CD4-positive, alpha-beta T cell (primary cell): ENCODE measurements around the gene SEL1L3. TPM values are rescaled to one million over a fixed set of nuclear protein-coding genes. Genes with fewer than 3 reads are reported as not detected.
"Not testable (repeated sequence)": the region's sequence is repeated elsewhere in the genome, so short reads cannot be mapped to it uniquely, and the experiment has no call there.

Source experiments
- ATAC-seq: fragments of 200-7000 bp; cut with Tn5 transposase; one replicate; pipeline ENCODE4 v1.10.0; 2022; ENCODE audit warnings: mild to moderate bottlenecking; ENCODE audit not compliant: poor library complexity
- CTCF ChIA-PET: fragments of 350-600 bp; sonication (Branson Sonifier 250); formaldehyde crosslinking; loops from one replicate; lab custom pipeline; 2021; ENCODE audit warnings: antibody characterized with exemption, inconsistent platforms; lab: Charles Lee
- POLR2A ChIA-PET: fragments of 350-600 bp; sonication (Branson Sonifier 250); formaldehyde crosslinking; loops from one replicate; lab custom pipeline; 2021; ENCODE audit warnings: antibody characterized with exemption, inconsistent platforms; lab: Charles Lee
- DNase-seq, 14 experiments: peaks; one replicate each; pipeline ENCODE4 v3.0.0-alpha.2; 2013 to 2020; ENCODE audit warnings: mixed read lengths in 2 of 14
- H3K27ac ChIP-seq, 2 donors: one replicate each; pipeline versions ENCODE4 v1.5.1 to v1.7.0; 2013; ENCODE audit warnings: low read length in 2 of 2, low read depth in 1 of 2, mild to moderate bottlenecking in 1 of 2
- H3K27me3 ChIP-seq, 2 experiments: 1 replicate in 1 of 2; 2 replicates in 1 of 2; pipeline versions ENCODE4 v1.6.1 to v1.7.0; 2013; ENCODE audit warnings: low read length in 2 of 2, control low read depth in 1 of 2, mild to moderate bottlenecking in 1 of 2, moderate library complexity in 1 of 2; ENCODE audit not compliant: insufficient read depth in 2 of 2, control insufficient read depth in 1 of 2
- H3K36me3 ChIP-seq: one replicate; pipeline ENCODE4 v1.6.1; 2013; ENCODE audit warnings: low read length, control low read depth; ENCODE audit not compliant: insufficient read depth
- H3K4me1 ChIP-seq: one replicate; pipeline ENCODE4 v1.6.1; 2013; ENCODE audit warnings: low read length, control low read depth; ENCODE audit not compliant: insufficient read depth
- H3K4me3 ChIP-seq: one replicate; pipeline ENCODE4 v1.5.1; 2013; ENCODE audit warnings: mild to moderate bottlenecking, low read length, moderate library complexity
- H3K9me3 ChIP-seq, 2 experiments: 1 replicate in 1 of 2; 2 replicates in 1 of 2; pipeline versions ENCODE4 v1.6.1 to v1.7.0; 2013; ENCODE audit warnings: low read length in 2 of 2, mild to moderate bottlenecking in 2 of 2, control low read depth in 1 of 2, moderate library complexity in 1 of 2; ENCODE audit not compliant: control insufficient read depth in 1 of 2, insufficient read depth in 1 of 2
- H3K27ac Mint-ChIP-seq: one replicate; pipeline ENCODE4 v1.8.0; 2020; ENCODE audit warnings: mixed read lengths
- H3K27me3 Mint-ChIP-seq: one replicate; pipeline ENCODE4 v1.8.0; 2021; ENCODE audit warnings: mixed read lengths
- H3K36me3 Mint-ChIP-seq: one replicate; pipeline ENCODE4 v1.8.0; 2021; ENCODE audit warnings: low read depth, mixed read lengths
- H3K4me1 Mint-ChIP-seq: one replicate; pipeline ENCODE4 v1.8.0; 2021; ENCODE audit warnings: low read depth, mixed read lengths
- H3K4me3 Mint-ChIP-seq: one replicate; pipeline ENCODE4 v1.8.0; 2020; ENCODE audit warnings: mild to moderate bottlenecking, mixed read lengths
- H3K9me3 Mint-ChIP-seq: one replicate; pipeline ENCODE4 v1.8.0; 2020; ENCODE audit warnings: mixed read lengths
- CTCF ChIP-seq: fragments of 200-600 bp; IDR thresholded peaks from one replicate; pipeline ENCODE4 v1.8.0; 2022; ENCODE audit warnings: antibody characterized with exemption, mild to moderate bottlenecking
- intact Hi-C, 2 experiments: fragments of 100-400 bp; cut with DNase I in 1 of 2; cut with micrococcal nuclease in 1 of 2; formaldehyde crosslinking; loops; one replicate each; pipeline versions ENCODE4 v1.15.1 to v1.9.0; 2023 to 2025; cut with DNase I, micrococcal nuclease
- total RNA-seq, 174 experiments: library from RNA in 2 of 174; stranded (reverse) in 2 of 174; gene quantifications; one replicate each; pipeline ENCODE4 v1.2.3 and lab custom pipeline; 2021 to 2026

Gene SEL1L3
- total RNA-seq, 2 experiments from 2014 or later, result 34.9 to 36.5 TPM

GRCh38 chr4:25872851-25873631, 10.3 kb upstream of the SEL1L3 start:
- intact Hi-C loops, result no loop called here
- Mint-ChIP-seq H3K4me3 (no peak overlapping the region), H3K27ac (no peak overlapping the region), H3K9me3 (no peaks in the 10 kb centered on the region), H3K4me1 (no peaks in the 10 kb centered on the region), H3K27me3 (no peaks in the 10 kb centered on the region), H3K36me3 (no peaks in the 10 kb centered on the region)
- ChIA-PET POLR2A (no interaction called here), CTCF (no interaction called here)
- H3K9me3 ChIP-seq, result no peaks in the 10 kb centered on the region
- DNase-seq (no peak), ATAC-seq (no peak)
- H3K4me1 ChIP-seq, result no peaks in the 10 kb centered on the region
- H3K27ac ChIP-seq, result no peak overlapping the region
- H3K4me3 ChIP-seq, result no peak overlapping the region
- no peak for TF ChIP-seq CTCF
- no peaks in the 10 kb centered on the region for H3K27me3 ChIP-seq
- H3K36me3 ChIP-seq, result no peaks in the 10 kb centered on the region

GRCh38 chr4:25870081-25870480, 7.3 kb upstream of the SEL1L3 start:
- Histone ChIP-seq H3K27me3 (no peaks in the 10 kb centered on the region), H3K9me3 (no peaks in the 10 kb centered on the region), H3K4me3 (no peak overlapping the region), H3K27ac (no peak overlapping the region), H3K4me1 (no peaks in the 10 kb centered on the region), H3K36me3 (no peaks in the 10 kb centered on the region)
- Mint-ChIP-seq H3K27me3 (no peaks in the 10 kb centered on the region), H3K4me3 (no peak overlapping the region), H3K9me3 (no peaks in the 10 kb centered on the region), H3K36me3 (no peaks in the 10 kb centered on the region), H3K4me1 (no peaks in the 10 kb centered on the region), H3K27ac (no peak overlapping the region)
- ATAC-seq (no peak), DNase-seq (no peak)
- CTCF ChIA-PET, result interaction anchor here (1.2 to 1.3 kb wide), 2 partner anchors 15 to 28 kb away, joined by 3 read pairs; no protein-coding TSS in a partner anchor
- no peak for TF ChIP-seq CTCF
- POLR2A ChIA-PET, result interaction anchor here (2.8 kb wide), 1 partner anchor 10 kb away, joined by 8 read pairs; no protein-coding TSS in a partner anchor
- intact Hi-C loops, result no loop called here

- Histone ChIP-seq H3K4me3 (no peak overlapping the region), H3K9me3 (no peaks in the 10 kb centered on the region), H3K27me3 (no peaks in the 10 kb centered on the region), H3K27ac (no peak overlapping the region), H3K4me1 (peaks cover 11% of the 10 kb centered on the region), H3K36me3 (no peaks in the 10 kb centered on the region)
- H3K4me3 Mint-ChIP-seq, result no peak overlapping the region
- no peaks in the 10 kb centered on the region for H3K9me3 Mint-ChIP-seq
- POLR2A ChIA-PET, result interaction anchor here (2.8 kb wide), 1 partner anchor 8 kb away, joined by 8 read pairs; no protein-coding TSS in a partner anchor
- H3K4me1 Mint-ChIP-seq, result no peaks in the 10 kb centered on the region
- CTCF ChIA-PET, result no interaction called here
- ATAC-seq (no peak), DNase-seq (no peak)
- no peak overlapping the region for H3K27ac Mint-ChIP-seq
- no peaks in the 10 kb centered on the region for H3K36me3 Mint-ChIP-seq
- intact Hi-C loops, result loop anchor here in 1 of 2 experiments (2.0 kb wide), 1 partner anchor 29 kb away; no protein-coding TSS in a partner anchor
- H3K27me3 Mint-ChIP-seq, result no peaks in the 10 kb centered on the region
- TF ChIP-seq CTCF, result no peak
Measured at GRCh38 chr4:25867781-25868294, 5.0 kb upstream of the SEL1L3 start.

- H3K4me1 Mint-ChIP-seq, H3K27ac ChIP-seq, ATAC-seq, H3K9me3 Mint-ChIP-seq, H3K27ac Mint-ChIP-seq, H3K36me3 Mint-ChIP-seq, H3K36me3 ChIP-seq, H3K9me3 ChIP-seq, intact Hi-C loops, H3K27me3 ChIP-seq, H3K27me3 Mint-ChIP-seq, H3K4me3 ChIP-seq, POLR2A ChIA-PET, CTCF ChIA-PET, DNase-seq: not testable (repeated sequence)
- H3K4me3 Mint-ChIP-seq, result peak overlapping the region; percentile 3
- peaks cover 11% of the 10 kb centered on the region for H3K4me1 ChIP-seq
Measured at GRCh38 chr4:25866401-25866800, 3.6 kb upstream of the SEL1L3 start.
